Measurements from ENCODE around the gene ABL1.

The ABL1 gene

DNA sequence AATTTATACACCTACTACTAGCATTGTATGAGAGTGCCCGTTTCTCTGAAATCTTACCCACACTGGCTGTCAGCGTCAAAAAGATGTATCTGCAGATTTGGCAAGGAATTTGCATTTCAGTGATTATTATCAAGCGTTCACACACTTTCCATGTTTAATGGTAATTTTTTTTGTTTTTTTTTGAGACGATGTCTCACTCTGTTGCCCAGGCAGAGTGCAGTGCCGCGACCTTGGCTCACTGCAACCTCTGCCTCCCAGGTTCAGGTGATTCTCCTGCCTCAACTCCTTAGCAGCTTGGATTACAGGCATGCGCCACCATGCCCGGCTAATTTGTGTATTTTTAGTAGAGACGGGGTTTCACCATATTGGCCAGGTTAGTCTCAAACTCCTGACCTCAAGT lies 14.3 kb downstream of the ABL1 start:
- no peak for DNase-seq (ENCODE audit: low read depth, low spot score)

DNA sequence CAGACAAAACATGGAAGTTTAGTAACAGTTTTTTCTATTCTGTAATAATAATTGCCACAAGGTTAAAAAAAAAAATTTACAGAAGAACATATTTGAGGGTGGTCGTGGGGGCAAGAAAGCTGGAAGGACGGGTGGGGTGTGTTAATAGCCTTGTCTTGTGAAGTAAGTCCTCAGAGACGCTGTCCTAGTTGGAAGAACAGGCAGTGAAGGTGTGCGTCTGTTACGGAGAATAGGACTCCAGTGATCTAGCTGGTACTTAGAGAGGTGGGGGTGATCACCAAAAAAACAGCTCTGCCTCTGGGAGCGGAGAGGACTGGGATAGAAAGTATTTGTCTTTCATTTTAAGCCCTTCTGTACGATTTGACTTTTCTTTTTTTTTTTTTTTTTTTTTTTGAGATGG lies 17.7 kb downstream of the ABL1 start:
- DNase-seq (ENCODE audit: low read depth, low spot score) = no peak

DNA sequence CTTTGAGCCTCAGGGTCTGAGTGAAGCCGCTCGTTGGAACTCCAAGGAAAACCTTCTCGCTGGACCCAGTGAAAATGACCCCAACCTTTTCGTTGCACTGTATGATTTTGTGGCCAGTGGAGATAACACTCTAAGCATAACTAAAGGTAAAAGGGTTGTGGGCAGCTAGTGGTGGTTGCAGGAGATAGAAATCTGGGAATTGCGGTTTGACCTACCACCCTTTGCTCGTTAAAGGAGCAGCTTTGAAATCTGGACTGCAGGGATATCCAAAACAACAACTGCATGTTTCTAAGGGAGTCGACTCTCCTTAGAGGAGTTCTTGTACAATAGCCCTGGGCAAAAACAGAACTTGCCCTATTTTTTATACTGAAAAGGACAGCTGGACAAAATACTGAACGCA lies 19.0 kb downstream of the ABL1 start:
- DNase-seq (ENCODE audit: low read depth, low spot score) = no peak

DNA sequence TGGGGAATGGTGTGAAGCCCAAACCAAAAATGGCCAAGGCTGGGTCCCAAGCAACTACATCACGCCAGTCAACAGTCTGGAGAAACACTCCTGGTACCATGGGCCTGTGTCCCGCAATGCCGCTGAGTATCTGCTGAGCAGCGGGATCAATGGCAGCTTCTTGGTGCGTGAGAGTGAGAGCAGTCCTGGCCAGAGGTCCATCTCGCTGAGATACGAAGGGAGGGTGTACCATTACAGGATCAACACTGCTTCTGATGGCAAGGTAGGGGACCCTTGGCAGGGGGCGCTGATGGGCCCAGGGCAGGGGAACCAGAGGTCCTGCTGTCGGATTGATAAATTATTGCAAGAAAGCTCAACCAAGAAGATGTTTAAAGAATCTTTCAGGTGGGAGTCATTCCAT lies 19.8 kb downstream of the ABL1 start:
- no peak for DNase-seq (ENCODE audit: low read depth, low spot score)

DNA sequence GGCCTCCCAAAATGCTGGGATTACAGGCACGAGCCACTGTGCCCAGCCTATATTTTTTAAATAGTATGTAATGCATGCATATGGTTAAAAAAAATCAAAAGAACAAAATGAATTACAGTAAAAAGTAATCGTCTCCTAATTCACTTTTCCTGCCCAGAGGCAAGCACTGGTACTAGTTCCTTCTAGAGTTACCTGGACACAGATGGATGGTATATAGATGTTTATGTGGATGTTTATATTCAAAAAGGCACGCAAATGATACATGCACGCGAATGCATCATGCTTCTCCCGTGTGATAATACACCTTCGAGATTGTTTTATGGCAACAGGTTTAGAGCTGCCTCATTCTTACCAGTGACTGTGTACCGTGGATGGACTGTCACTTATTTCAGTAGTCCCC lies 21.4 kb downstream of the ABL1 start:
- DNase-seq (ENCODE audit: low read depth, low spot score) = no peak

DNA sequence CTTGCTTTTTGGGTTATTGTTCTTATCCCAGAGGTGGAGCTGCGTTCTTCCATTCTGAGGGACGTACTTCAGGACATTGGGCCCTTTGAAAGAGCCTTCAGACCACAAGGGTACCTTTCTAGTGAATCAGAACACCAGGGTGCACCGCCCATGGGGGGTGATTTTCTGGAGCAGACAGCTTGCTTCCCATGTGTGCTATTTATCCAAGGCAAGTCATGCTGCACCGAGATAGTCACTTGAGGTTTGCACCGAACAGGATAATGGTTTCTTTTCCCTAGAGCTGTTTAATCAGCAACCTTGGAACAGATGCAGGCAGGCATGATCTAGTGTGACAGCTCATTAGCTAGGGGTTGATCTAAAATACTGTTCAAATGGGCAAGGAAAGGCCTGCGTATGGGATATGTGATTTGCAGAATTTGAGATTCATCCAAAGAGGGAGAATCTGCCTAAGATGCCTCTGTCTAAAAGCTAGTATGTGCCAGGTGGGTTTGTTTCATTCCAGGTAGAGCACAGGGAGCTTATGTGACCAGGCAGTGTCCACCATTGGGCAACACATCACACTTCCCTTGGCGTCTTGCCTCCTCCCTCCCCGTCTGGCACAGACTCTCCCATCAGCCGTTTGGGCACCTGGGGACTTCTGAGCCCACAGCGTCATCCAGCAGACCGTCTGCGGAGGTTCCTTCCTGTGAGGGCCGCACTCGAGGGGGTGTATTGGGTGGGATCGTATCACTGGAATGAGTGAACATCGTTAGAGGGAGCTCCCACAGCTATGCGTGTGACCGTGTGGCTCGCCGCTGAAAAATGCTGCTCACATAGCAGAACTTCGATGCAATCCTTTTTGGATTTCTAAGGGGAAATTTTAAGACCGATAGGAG lies 23.0 kb downstream of the ABL1 start:
- no peak for DNase-seq (ENCODE audit: low read depth, low spot score)

DNA sequence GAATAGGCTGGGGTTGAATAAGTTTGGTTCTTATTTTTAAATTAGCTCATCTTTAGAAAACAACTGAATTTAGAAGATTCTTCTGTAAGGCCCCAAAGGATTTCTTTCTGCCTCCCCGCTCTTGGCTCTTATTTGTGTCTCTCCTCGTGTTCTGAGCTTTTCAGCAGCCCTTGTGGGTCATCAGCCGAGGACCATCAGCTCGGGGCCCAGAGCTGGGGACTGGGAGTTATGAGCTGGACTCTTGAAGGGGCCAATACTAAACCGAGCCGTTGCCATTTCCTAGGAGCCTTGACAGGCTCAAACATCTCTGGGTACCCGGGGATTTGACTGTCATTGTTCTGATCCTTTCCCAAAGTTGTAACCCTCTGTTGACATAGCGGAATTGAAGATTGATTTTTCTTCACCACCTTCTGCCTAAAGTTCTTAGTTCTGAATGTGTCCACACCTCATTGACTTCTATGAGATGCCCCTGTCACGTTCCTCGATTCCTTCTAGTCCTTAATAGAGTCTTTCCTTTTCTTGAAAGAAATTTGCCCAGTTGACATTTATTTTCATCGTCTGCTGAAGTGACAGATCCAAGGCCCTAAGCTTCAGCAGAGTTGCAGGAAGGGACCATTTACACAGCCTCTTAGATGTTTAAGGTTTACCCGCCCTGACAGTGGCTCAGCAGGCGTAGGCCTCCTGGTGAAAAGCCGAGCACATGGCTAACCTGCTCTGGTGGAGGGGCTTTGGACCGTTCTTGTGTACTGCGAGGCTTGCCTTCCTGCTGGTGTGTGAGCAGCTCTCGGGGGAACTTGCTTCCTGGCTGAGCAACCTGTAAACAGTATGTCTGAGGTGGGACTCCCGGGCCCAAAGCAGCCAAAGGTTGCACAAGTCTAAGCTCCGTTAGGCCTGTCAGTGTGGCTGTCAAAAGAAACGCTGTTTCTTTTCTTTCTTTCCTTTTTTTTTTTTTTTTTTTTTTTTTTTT lies 24.0 kb downstream of the ABL1 start:
- DNase-seq (ENCODE audit: low read depth, low spot score) = no peak

DNA sequence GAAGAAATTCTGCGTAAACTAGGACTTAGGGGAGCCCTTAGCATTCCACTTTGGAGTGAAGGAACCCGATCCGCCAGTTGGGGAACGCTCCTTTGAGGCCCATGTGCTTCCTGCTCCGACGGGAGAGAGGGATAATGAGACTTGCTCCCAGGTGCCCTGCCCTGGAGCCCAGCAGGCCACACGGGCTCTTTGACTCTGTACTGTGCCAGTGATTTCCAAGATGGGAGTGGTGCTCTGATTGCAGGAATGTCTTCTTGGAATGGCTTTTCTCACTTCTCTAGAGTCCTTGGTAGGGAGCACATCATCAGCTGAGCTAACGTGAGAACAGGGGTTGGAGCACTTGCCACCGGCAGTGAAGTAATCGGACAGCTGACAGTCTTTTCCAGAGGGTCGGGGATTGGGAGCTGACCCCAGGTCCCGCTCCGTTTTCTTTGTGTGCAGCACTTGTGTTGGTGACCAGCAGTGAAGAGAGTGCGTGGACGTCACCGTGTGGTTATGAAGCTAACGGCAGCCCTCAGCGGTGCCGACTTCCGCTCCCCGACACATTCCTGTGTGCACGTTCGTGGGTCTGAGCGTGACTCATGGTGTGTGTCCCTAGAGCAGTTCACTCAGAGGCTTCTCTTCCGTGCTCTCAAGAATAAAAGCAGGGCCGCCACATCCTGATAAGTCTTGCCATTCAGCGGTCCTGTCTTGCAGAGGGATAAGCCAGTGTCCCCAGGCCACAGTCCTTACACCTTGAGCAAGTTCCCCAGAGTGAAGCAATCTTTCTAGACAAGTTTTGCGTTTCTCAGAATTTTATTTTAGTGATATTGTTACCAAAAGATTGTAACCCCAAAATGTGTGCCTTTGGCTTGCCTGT lies 25.6 kb downstream of the ABL1 start:
- DNase-seq (ENCODE audit: low read depth, low spot score) = peak; percentile 74

DNA sequence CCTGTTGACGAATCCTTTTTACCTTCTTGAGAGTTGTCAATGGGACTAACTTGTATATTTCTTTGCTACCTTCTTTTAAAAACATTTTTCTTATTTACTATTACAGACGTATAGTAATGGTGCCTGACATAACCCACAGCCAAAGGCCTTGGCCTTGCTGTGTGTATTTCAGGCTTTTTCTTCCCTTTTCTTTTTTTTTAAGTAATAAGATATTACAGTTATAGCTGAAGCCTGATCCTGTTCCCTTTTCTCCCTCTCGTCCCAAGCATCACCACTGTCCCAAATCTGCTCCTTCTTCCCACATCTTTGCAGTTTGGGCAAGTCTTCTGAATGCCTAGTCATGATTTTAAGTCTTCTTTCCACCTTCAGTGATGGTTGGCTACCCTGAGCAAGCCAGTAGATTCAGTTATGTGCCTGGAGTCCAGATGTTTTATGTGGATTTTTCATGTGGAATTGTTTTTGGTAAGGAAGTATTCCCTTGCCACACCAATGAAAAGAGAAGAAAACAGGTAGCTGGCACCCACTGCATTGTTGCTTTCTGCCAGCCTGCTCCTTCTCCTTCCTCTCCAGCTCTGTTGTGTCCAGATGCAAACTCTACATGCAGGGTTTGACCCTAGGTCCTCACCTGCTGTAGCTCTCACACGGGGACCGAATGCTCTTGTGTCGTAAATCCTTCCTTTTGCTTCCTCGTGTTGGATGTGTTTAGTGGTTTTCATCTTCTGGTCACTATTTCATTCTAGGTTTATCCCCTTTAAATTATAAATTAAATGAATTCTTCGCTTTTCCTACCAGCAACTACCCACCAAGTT lies 26.5 kb downstream of the ABL1 start:
- no peak for DNase-seq (ENCODE audit: low read depth, low spot score)

DNA sequence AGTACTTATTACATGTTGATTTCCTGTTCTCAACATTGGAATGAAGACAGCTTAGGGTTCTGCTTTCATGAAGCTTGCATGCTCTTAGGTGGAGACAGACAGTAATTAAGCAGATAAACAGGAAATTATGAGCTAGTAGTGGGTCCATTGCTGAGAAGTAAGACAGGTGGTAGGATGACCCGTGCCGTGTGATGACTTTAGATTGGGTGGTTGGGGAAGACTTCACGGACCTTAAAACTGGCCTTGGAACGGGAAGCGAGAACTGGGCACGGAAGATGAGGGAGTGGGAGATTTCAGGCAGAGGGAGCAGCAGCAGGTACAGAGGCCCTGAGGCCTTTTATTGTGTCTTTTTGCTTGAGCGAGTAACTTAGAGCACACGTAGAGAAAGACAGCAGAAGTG lies 27.2 kb downstream of the ABL1 start:
- no peak for DNase-seq (ENCODE audit: low read depth, low spot score)

DNA sequence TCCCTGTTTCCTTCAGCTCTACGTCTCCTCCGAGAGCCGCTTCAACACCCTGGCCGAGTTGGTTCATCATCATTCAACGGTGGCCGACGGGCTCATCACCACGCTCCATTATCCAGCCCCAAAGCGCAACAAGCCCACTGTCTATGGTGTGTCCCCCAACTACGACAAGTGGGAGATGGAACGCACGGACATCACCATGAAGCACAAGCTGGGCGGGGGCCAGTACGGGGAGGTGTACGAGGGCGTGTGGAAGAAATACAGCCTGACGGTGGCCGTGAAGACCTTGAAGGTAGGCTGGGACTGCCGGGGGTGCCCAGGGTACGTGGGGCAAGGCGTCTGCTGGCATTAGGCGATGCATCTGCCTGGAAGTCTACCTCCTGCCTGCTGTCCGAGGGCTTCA lies 27.7 kb downstream of the ABL1 start:
- no peak for DNase-seq (ENCODE audit: low read depth, low spot score)

DNA sequence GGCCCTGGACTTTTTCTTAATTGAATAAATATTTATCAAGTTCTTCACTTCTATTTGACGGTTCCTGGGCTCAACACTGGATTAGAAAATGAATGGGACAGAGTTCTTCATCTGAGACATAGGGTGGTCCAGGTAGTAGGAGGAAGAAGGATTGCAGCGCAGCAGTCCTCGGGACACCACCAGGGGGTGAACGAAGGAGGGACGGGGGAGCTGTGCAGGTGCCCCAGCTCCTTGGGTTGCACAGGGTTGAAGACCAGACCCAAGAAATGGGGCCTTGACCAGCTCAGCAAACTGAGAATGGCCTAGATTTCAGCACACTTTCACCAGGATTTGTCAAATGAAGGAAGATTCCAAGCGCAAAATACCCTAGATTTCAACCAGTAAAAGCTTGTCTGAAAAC lies 29.5 kb downstream of the ABL1 start:
- DNase-seq (ENCODE audit: low read depth, low spot score) = no peak

DNA sequence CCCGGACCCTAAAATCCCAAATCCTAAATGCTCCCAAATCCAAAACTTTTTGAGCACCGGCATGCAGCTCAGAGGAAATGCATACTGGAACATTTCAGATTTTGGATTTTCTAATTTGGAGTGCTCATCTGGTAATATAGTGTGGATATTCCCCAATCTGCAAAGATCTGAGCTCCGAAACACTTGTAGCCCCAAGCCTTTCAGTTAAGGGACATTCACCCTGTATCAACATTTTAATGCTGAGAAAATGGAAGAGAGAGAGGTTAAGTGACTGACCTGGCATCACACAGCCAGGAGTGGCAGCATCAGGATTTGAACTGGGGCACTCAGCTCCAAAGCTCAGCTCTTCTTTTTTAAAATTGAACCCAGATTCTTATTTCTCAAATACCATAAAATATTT lies 30.9 kb downstream of the ABL1 start:
- no peak for DNase-seq (ENCODE audit: low read depth, low spot score)

DNA sequence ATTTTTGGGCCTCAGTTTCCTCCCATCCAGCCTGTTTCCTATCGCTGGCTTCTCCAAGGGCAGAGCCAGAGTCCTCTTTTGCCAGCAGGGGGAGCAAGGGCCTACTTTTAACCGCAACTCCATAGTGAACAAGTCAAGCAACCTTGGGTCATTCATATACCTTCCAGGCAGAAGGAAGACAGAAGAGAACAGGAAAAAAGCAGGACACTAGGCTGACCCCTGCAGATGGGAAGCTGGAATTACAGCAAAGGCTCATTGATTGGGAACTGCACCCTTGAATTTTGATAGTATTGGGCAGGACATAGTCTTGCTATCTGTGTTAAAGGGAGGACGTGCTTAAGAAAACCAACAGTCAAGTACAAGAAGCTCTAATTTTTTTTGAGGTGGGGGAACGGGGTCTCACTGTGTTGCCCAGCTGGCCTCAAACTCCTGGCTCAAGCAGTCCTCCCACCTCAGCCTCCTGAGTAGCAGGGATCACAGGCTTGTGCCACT lies 31.5 kb downstream of the ABL1 start:
- no peak for DNase-seq (ENCODE audit: low read depth, low spot score)

DNA sequence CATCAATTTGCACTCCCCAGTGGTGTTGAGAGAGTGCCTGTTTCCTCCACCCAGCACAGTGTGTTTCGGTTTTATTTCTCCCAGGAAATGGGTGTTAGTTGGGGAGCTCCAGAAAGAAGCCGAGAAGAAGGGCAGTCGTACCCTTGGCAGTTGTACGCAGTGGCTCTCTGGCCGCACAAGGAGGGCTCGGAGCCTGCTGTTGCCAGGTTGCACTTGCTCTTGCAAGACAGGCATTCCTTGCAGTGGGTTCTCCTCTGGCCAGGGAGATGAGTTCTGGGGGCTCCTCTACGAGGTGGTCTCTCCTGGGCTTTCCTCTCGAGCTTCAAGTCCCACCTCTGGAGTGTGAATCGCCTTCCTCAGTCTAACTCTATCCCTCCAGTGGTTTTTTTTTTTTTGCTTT lies 32.5 kb downstream of the ABL1 start:
- no peak for DNase-seq (ENCODE audit: low read depth, low spot score)

DNA sequence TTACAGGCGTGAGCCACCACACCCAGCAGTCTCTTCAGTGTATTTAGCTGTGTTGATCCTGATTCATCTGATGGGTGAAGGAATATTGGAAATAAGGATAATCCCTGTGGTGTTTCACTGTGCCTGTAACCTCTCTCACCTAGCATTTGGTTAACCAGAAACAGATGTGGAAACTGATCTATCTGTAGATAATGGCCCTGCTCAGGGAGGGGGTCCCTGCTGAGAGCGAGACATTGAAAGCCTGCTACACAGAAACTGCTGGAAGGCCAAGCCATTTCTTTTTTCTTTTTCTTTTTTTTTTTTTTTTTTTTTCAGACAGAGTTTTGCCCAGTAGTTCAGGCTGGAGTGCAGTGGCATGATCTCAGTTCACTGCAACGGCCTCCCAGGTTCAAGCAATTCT lies 33.2 kb downstream of the ABL1 start:
- DNase-seq (ENCODE audit: low read depth, low spot score) = no peak

DNA sequence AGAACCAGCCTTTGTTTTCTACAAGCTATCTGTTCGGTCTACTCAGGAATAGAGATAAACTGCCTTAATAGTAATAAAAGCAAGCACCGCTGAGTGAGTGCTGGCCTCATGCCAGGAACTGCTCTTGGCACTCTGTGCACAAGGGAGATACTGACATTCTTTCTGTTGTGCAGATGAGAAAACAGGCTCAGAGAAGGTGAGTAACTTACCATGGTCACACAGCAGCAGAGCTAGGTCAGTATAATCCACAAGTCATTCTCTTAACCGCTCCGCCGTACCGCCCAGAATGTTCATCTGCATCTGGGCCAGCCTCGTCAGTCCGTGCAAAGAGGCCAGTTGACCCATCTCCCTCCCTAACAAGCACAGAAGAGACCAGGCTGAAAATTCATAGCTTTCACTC lies 34.2 kb downstream of the ABL1 start:
- no peak for DNase-seq (ENCODE audit: low read depth, low spot score)

DNA sequence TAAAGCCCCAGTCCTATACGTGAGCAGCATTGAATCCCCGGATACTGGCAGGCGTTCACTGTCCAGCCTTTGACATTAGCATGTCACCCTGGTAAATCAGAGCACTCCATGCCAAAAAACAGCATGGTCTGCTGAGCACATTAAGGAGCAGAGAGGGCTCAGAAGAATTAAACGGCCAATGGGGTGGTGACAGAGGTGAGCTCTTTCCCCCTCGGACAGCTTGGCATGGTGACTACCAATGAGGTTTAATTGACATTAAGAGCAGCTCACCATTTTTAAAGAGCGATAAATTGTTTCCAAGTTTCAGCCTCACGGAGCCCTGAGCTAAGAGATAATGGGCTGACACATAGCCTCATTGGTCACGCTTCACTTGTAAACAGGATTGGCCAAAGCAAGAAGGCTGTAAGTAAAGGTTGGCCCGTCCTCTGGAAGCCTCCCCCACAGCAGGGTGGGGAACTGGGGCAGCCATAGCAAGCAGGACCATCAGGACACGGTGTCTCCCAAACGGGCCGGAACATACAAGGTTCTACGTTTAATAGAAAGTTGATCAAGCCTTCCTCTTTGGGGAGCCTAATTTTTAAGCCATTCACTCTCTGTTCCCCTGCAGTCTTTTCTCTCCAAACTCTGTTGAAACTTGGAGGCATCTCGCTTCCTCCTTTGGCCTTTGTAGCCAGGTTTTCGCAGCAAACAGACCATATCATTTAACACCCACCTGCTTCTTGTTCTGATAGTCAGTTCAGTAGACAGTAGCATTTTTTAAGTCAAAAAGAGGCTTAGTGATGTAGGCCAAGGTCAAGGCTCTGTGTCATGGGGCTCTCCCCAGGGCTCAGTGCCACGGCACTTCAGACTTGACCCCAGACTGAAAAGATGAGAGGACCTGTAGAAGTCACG lies 35.7 kb downstream of the ABL1 start:
- DNase-seq (ENCODE audit: low read depth, low spot score) = no peak

DNA sequence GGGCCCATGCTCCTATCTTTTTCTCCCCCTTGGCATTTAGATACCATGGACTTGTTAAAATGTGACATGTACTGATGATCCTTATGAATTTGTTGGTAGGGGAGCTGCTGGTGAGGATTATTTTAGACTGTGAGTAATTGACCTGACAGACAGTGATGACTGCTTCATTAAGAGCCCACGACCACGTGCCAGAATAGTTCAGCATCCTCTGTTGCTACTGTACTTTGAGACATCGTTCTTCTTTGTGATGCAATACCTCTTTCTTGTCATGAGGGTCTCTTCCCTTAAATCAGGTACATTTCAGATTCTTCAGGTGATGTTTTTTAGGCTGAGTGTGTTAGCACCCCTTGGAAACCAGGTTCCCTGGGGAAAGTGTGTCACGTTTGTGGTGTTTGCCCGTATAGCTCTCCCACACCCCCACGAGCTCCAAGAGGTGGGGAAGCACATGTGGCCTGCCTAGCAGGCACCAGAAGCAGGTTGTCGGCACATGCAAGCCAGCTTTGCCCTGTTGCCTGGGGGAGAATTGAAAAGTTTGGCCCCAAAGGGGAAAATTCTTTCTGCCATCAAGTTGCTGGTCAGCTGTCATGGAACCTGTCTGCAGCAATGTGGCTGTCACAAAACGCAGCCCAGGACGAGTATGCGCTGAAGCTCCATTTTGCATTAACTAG lies 36.5 kb downstream of the ABL1 start:
- no peak for DNase-seq (ENCODE audit: low read depth, low spot score)
